HepG2 (cell line): ENCODE data around the gene HRH3. TPM values are rescaled to one million over a fixed set of nuclear protein-coding genes. Genes with fewer than 3 reads are reported as not detected.

Experiments used
- ATAC-seq: fragments of 200-7000 bp; cut with Tn5 transposase; 3 replicates; pipeline ENCODE4 v1.9.1; 2020; ENCODE audit warnings: mild to moderate bottlenecking, moderate library complexity
- BruUV-seq: library from RNA; stranded (reverse); fragments of 400-500 nt; replicated peaks from 2 replicates; lab custom pipeline; 2021; lab: Mats Ljungman, UMichigan
- CTCF ChIA-PET: fragments of 300-600 bp; formaldehyde crosslinking; extraction: SDS; loops from one replicate; lab custom pipeline; 2021; ENCODE audit warnings: low total read pairs, inconsistent platforms, low intra/inter-chr PET ratio; lab: Yijun Ruan, JAX
- POLR2A ChIA-PET: fragments of 350-600 bp; sonication (Branson Sonifier 250); formaldehyde crosslinking; loops from one replicate; lab custom pipeline; 2020; ENCODE audit warnings: antibody characterized with exemption, inconsistent platforms; lab: Yijun Ruan, JAX
- DNase-seq: peaks from one replicate; pipeline ENCODE4 v3.0.0-alpha.2; 2015; ENCODE audit warnings: low spot score
- FAIRE-seq: peaks from 3 replicates; lab custom pipeline; 2011; peaks lifted over from hg19 to GRCh38; lab: Jason Lieb, UNC
- H2AFZ ChIP-seq: one replicate; pipeline ENCODE4 v1.6.1; 2011; ENCODE audit warnings: low read length, inconsistent platforms
- H3K27ac ChIP-seq: fragments of 300-600 bp; 3 replicates; pipeline ENCODE4 v1.8.0; 2011; ENCODE audit warnings: mixed run types, mild to moderate bottlenecking, mixed read lengths, low read length, inconsistent platforms; ENCODE audit not compliant: insufficient read depth; ENCODE audit errors: extremely low read length
- H3K27me3 ChIP-seq, 2 experiments: fragments of 200-600 bp in 1 of 2; 2 replicates in 1 of 2; 3 replicates in 1 of 2; pipeline versions ENCODE4 v1.6.0 to v1.8.0; 2011; ENCODE audit warnings: low read length in 2 of 2, mild to moderate bottlenecking in 2 of 2, moderate library complexity in 2 of 2, inconsistent platforms in 1 of 2; ENCODE audit not compliant: insufficient read depth in 2 of 2, control insufficient read depth in 1 of 2
- H3K36me3 ChIP-seq, 2 experiments: fragments of 200-600 bp in 1 of 2; replicated peaks in 1 of 2; 2 replicates in 1 of 2; 3 replicates in 1 of 2; pipeline versions ENCODE4 v1.5.1 to v1.8.0; 2011; ENCODE audit warnings: low read length in 2 of 2, inconsistent platforms in 1 of 2; ENCODE audit not compliant: insufficient read depth in 2 of 2, control insufficient read depth in 1 of 2
- H3K4me1 ChIP-seq: 2 replicates; pipeline ENCODE4 v1.5.1; 2012; ENCODE audit warnings: low read length, inconsistent platforms; ENCODE audit not compliant: insufficient read depth
- H3K4me2 ChIP-seq: 2 replicates; pipeline ENCODE4 v1.6.0; 2011; ENCODE audit warnings: low read depth, low read length, inconsistent platforms
- H3K4me3 ChIP-seq, 3 experiments: fragments of 200-600 bp in 1 of 3; sonication (generic), shearing (Covaris generic) in 1 of 3; replicated peaks in 1 of 3; 2 replicates each; pipeline ENCODE4 v1.5.1; 2011 to 2016; ENCODE audit warnings: low read length in 3 of 3, inconsistent platforms in 2 of 3, low read depth in 2 of 3, mild to moderate bottlenecking in 2 of 3, control low read depth in 1 of 3, mixed read lengths in 1 of 3; ENCODE audit not compliant: insufficient read depth in 1 of 3
- H3K79me2 ChIP-seq: one replicate; pipeline ENCODE4 v1.6.1; 2011; ENCODE audit warnings: low read length, inconsistent platforms; ENCODE audit not compliant: insufficient read depth
- H3K9ac ChIP-seq: 2 replicates; pipeline ENCODE4 v1.6.0; 2011; ENCODE audit warnings: mild to moderate bottlenecking, low read depth, low read length, inconsistent platforms; ENCODE audit not compliant: insufficient read depth
- H3K9me3 ChIP-seq: 2 replicates; pipeline ENCODE4 v1.5.1; 2012; ENCODE audit warnings: mild to moderate bottlenecking, low read length
- H4K20me1 ChIP-seq: 2 replicates; pipeline ENCODE4 v1.6.0; 2011; ENCODE audit warnings: inconsistent platforms, mild to moderate bottlenecking, low read length, moderate library complexity; ENCODE audit not compliant: insufficient read depth
- HMG20B ChIP-seq: conservative IDR thresholded peaks from 2 replicates; pipeline ENCODE4 v1.6.1; 2016; ENCODE audit warnings: missing genetic modification reagents, missing compliant biosample characterization
- MBD4 ChIP-seq: IDR thresholded peaks from 2 replicates; pipeline ENCODE4 v1.6.1; 2012; ENCODE audit warnings: low read length, inconsistent platforms, borderline replicate concordance
- POGK ChIP-seq: sonication (generic); formaldehyde crosslinking; conservative IDR thresholded peaks from 2 replicates; pipeline ENCODE4 v1.8.0; 2022; ENCODE audit warnings: mild to moderate bottlenecking, moderate library complexity, missing genetic modification reagents
- RFX1 ChIP-seq: fragments of 450-650 bp; IDR thresholded peaks from 2 replicates; pipeline ENCODE4 v1.6.1; 2017
- SMYD3 ChIP-seq: sonication (generic); formaldehyde crosslinking; IDR thresholded peaks from 2 replicates; pipeline ENCODE4 v1.8.1; 2023; ENCODE audit warnings: mild to moderate bottlenecking, missing genetic modification reagents
- TIGD3 ChIP-seq: sonication (generic); formaldehyde crosslinking; IDR thresholded peaks from 2 replicates; pipeline ENCODE4 v1.5.1; 2020; ENCODE audit warnings: mild to moderate bottlenecking, missing genetic modification reagents, borderline replicate concordance
- ZFY ChIP-seq: sonication (generic); formaldehyde crosslinking; IDR thresholded peaks from 2 replicates; pipeline ENCODE4 v1.4.0; 2020; ENCODE audit warnings: missing genetic modification reagents
- ZNF350 ChIP-seq: sonication (generic); formaldehyde crosslinking; IDR thresholded peaks from 2 replicates; pipeline ENCODE4 v1.4.0; 2020; ENCODE audit warnings: mild to moderate bottlenecking, low read depth, missing genetic modification reagents, borderline replicate concordance
- WGBS: methylation state at CpG from one replicate; pipeline ENCODE4 v1.1.6; 2017; ENCODE audit warnings: low lambda C conversion rate; 5-methylcytosine and 5-hydroxymethylcytosine counted together
- in situ Hi-C: cut with HindIII; loops from 2 replicates; pipeline ENCODE4 v1.10.0; 2017; ENCODE audit warnings: low pct_unique_long_range_greater_than_20kb; ENCODE audit not compliant: extremely low pct_ligation_motif_present
- intact Hi-C: fragments of 100-400 bp; cut with micrococcal nuclease; formaldehyde crosslinking; loops from one replicate; pipeline ENCODE4 v1.10.0; 2022; ENCODE audit not compliant: unreplicated experiment
- polyA plus RNA-seq, 8 experiments: library from polyadenylated mRNA; depleted of rRNA in 3 of 8; stranded (reverse) in 7 of 8; unstranded in 1 of 8; fragments of >200 nt; fragmentation: Illumina TruSeq in 4 of 8; extraction: Trizol in 4 of 8; gene quantifications; 2 replicates each; pipeline versions ENCODE4 v1.2.1 to v1.2.3, GENCODE V29; 2011 to 2016; ENCODE audit warnings: low read depth in 4 of 8, missing spikeins in 1 of 8, mixed read lengths in 1 of 8; ENCODE audit not compliant: insufficient read depth in 1 of 8
- total RNA-seq, 5 experiments: library from RNA; depleted of rRNA; stranded (reverse); fragments of >200 nt; fragmentation: Illumina TruSeq; extraction: Trizol; gene quantifications; 2 replicates each; pipeline ENCODE4 v1.2.3, GENCODE V29; 2016; ENCODE audit warnings: low read depth in 1 of 5
- TF ChIP-seq, protein P1 (sequence below): sonication (generic); formaldehyde crosslinking; IDR thresholded peaks from 2 replicates; pipeline ENCODE4 v1.5.1; 2020; ENCODE audit warnings: mild to moderate bottlenecking, moderate library complexity, missing genetic modification reagents
- TF ChIP-seq, protein P2 (sequence below): sonication (generic); formaldehyde crosslinking; IDR thresholded peaks from 2 replicates; pipeline ENCODE4 v1.9.0; 2021; ENCODE audit warnings: missing genetic modification reagents, borderline replicate concordance

Gene HRH3
- total and polyA plus RNA-seq, 2 of the 13 experiments (the other 11 are each of a cell fraction or from before 2014, with no cell fraction given), result 0.18 TPM; not detected in 1

DNA sequence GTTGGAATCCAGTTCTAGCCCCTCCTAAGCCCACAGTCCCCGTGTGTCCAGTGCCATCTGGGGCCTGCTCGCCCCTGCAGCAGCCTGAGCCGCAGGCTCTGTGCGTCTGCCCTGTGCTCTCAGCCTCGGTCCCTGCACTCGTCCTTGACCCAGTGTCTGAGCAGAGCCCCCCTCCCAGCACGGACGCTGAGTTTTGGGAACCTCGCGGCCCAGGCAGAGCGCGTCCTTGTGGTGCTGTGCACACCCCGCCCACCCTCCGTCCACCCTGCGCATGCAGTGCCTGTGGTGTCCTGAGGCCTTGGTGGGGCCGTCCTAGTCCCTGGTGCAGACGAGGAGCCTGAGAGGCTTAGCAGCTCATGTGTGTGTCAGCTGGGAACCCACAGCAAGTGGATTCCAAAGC is 49.8 kb upstream of the HRH3 start (continued):
- TF ChIP-seq, protein P1, sequence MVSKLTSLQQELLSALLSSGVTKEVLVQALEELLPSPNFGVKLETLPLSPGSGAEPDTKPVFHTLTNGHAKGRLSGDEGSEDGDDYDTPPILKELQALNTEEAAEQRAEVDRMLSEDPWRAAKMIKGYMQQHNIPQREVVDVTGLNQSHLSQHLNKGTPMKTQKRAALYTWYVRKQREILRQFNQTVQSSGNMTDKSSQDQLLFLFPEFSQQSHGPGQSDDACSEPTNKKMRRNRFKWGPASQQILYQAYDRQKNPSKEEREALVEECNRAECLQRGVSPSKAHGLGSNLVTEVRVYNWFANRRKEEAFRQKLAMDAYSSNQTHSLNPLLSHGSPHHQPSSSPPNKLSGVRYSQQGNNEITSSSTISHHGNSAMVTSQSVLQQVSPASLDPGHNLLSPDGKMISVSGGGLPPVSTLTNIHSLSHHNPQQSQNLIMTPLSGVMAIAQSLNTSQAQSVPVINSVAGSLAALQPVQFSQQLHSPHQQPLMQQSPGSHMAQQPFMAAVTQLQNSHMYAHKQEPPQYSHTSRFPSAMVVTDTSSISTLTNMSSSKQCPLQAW (CRISPR knock-in tag), result no peak

DNA sequence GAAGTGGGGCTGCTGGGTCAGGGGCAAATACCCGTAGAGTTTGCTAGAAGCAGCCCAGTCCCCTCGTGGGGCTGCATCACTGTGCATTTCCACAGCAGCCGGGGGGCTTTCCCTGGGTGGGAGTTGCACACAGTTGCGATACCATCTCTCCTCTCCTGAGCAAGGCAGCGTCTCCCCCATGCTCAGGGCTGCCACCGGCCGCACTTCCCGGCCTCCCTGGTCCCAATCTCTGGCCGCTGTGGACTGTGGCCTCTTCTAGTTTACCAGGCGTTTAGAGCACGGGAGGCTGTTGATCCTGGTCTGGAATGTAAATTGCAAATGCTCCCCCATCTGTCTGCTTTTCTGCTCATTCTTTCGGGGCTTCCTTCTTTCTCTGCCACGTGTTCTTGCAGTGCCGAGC is 49.3 kb upstream of the HRH3 start:
- in situ Hi-C loops (no loop called here), intact Hi-C loops (no loop called here)
- CTCF ChIA-PET, result no interaction called here
- Histone ChIP-seq H3K4me3 (no peak overlapping the region), H2AFZ (no peak overlapping the region), H3K27me3 (no peaks in the 10 kb centered on the region), H3K4me2 (no peak overlapping the region), H3K9ac (no peak overlapping the region), H4K20me1 (peaks cover 14% of the 10 kb centered on the region; the same call in 1 of the 2 replicates), H3K9me3 (no peaks in the 10 kb centered on the region), H3K36me3 (peaks cover 49 to 67% of the 10 kb centered on the region in 2 experiments), H3K4me1 (0 out of 2 replicates have a peak, but pooled peaks cover 7% of the 10 kb centered on the region), H3K79me2 (no peaks in the 10 kb centered on the region), H3K27ac (peak overlapping the region; percentile 21)
- DNase-seq, result no peak
- no peak for FAIRE-seq
- no TSS peak for BruUV-seq
- POLR2A ChIA-PET, result no interaction called here
- WGBS, result 82% methylated on average over 14 of the region's 14 CpGs
- peak; percentile 26 for ATAC-seq
- TF ChIP-seq ZNF350 (CRISPR knock-in tag), result no peak
- TF ChIP-seq, protein P2, sequence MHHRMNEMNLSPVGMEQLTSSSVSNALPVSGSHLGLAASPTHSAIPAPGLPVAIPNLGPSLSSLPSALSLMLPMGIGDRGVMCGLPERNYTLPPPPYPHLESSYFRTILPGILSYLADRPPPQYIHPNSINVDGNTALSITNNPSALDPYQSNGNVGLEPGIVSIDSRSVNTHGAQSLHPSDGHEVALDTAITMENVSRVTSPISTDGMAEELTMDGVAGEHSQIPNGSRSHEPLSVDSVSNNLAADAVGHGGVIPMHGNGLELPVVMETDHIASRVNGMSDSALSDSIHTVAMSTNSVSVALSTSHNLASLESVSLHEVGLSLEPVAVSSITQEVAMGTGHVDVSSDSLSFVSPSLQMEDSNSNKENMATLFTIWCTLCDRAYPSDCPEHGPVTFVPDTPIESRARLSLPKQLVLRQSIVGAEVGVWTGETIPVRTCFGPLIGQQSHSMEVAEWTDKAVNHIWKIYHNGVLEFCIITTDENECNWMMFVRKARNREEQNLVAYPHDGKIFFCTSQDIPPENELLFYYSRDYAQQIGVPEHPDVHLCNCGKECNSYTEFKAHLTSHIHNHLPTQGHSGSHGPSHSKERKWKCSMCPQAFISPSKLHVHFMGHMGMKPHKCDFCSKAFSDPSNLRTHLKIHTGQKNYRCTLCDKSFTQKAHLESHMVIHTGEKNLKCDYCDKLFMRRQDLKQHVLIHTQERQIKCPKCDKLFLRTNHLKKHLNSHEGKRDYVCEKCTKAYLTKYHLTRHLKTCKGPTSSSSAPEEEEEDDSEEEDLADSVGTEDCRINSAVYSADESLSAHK (CRISPR knock-in tag), result no peak
- TF ChIP-seq MBD4, result no peak
- TF ChIP-seq RFX1, result no peak
- TF ChIP-seq ZFY (CRISPR knock-in tag), result 0 out of 2 replicates have a peak, but pooled peaks have one; percentile 23
- TF ChIP-seq SMYD3 (CRISPR knock-in tag), result no peak
- TF ChIP-seq TIGD3, result no peak
- TF ChIP-seq HMG20B (CRISPR knock-in tag), result no peak
- no peak for TF ChIP-seq POGK (CRISPR knock-in tag)
